Measurements from ENCODE around the gene MXRA8. TPM values are rescaled to one million over a fixed set of nuclear protein-coding genes. Genes with fewer than 3 reads are reported as not detected.
A peak's percentile ranks its signal among the peaks of the same experiment; 100 is the strongest.
"Not testable (repeated sequence)": the region's sequence is repeated elsewhere in the genome, so short reads cannot be mapped to it uniquely, and the experiment has no call there.

MXRA8 gene
- total RNA-seq = 73.1 TPM

DNA sequence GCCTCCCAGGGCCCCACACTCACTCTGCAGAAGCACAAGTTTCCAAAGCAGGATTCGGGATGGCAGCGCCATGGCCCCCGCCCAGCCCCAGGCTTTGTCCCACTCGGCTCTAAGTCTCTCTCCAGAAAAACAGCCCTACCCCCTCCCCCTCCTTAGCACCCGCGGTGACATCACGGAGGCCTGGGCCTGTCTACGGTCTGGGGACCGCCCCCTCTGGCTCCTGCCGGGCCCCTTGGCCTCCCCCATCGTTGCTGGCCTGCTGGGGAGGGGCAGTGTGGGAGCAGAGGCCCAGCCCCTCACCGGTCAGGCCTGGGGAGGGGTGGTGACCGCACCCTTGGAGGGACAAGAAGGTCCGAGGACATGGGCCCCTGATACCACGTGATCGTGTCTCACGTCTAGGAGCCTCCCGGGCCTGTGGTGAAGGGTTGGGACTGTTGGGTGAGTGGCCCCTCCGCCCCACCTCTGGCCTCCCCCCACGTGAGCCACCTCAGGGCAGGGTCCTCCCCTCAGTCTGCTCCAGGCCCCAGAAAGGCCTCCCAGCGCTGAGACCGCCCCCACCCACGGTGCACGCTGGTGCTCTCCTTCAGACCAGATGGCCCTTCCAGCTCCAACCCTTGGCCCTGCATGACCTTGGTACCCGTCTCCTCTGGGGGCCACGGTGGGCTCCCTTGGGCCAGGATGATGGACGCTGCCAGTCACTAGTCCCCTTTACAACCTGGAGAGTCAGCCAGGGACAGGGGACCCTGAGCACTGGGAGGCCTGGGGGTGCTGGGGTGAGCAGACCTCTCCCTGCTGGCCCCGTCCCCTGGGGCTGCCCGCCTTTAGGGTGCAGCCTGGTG lies at the start of gene MXRA8:
MXRA8 (minus strand) TSS at position 123 of the 839 bp plus-strand sequence; CDS start at position 72, 51 bp downstream.
- peak; percentile 60 for DNase-seq (ENCODE audit: low spot score)

DNA sequence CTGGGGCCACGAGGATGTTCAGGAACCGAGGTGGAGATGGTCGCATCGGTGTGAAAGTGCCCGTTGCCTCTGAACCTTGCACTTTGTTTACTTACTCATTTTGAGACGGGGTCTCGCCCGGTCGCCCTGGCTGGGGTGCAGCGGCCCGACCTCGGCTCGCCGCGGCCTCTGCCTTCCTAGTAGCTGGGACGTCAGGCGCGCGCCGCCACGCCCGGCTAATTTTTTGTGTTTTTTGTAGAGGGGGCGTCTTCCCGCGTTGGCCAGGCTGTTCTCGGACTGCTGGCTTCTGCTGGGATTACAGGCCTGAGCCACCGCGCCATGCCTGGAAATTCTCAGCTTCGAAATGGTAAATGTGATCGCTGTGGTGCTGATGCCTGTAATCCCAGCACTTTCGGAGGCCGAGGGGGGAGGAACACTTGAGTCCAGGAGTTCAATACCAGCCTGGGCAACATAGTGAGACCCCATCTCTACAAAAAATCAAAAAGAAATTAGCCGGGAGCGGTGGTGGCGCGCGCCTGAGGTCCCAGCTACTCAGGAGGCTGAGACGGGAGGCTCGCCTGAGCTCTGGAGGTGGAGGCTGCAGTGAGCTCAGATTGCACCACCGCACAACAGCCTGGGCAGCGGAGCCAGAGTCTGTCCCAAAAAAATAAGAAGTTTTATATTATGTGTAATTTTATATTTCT lies 49.4 kb upstream of the MXRA8 start:
- no peak for DNase-seq (ENCODE audit: low spot score)

GRCh38 chr1:1406821-1407635 lies 48.7 kb upstream of the MXRA8 start, which contains the start of gene MRPL20:
TSS of gene MRPL20 (minus strand) at chr1:1407293. CDS start at chr1:1407217, 76 bp downstream.
- DNase-seq (ENCODE audit: low spot score) = peak; percentile 96

DNA sequence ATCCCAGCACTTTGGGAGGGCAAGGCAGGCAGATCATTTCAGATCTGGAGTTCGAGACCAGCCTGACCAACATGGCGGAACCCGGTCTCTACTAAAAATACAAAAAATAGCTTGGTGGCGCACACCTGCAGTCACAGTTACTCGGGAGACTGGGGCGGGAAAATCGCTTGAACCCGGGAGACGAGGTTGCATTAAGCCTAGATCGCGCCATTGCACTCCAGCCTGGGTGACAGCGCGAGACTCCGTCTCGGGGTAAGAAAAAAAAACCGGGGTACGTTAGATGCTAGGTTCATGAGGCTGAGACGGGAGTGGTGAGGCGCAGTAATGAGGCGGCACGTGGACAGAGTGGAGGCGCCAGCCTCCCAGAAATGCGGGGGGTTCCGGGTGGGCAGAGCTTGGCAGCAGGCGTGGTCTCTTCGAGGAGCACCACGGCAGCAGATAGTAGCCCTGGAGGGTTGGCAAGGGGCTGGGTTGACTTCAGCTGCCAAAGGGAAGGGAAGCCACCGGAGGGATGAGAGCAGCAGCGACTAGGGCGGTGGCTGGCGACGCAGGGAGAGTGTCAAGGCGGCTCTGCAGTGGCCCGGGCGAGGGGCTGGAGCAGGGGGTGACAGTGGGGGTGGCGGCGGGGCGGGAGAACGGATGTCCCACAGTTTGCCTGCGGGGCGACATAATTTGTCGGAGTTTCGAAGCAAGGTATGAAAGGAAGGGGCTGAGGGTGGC lies 47.9 kb upstream of the MXRA8 start:
- DNase-seq (ENCODE audit: low spot score) = no peak

DNA sequence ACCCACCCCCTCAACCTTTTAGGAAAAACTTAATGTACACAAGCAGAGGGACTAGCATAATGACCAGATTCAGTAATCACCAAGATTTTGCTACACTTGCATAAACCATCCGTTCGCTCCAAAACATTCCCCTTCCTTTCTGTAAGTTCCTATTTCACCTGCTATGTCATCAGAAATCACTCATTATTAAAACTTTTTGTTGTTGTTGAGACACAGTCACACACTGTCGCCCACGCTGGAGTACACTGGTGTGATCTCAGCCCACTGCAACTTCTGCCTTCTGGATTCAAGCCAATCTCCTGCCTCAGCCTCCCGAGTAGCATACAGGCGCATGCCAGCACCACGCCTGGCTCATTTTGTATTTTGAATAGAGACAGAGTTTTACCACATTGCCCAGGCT lies 45.3 kb upstream of the MXRA8 start:
- no peak for DNase-seq (ENCODE audit: low spot score)

- DNase-seq (ENCODE audit: low spot score) = not testable (repeated sequence)
Measured at GRCh38 chr1:1402901-1403392, 44.6 kb upstream of the MXRA8 start.

DNA sequence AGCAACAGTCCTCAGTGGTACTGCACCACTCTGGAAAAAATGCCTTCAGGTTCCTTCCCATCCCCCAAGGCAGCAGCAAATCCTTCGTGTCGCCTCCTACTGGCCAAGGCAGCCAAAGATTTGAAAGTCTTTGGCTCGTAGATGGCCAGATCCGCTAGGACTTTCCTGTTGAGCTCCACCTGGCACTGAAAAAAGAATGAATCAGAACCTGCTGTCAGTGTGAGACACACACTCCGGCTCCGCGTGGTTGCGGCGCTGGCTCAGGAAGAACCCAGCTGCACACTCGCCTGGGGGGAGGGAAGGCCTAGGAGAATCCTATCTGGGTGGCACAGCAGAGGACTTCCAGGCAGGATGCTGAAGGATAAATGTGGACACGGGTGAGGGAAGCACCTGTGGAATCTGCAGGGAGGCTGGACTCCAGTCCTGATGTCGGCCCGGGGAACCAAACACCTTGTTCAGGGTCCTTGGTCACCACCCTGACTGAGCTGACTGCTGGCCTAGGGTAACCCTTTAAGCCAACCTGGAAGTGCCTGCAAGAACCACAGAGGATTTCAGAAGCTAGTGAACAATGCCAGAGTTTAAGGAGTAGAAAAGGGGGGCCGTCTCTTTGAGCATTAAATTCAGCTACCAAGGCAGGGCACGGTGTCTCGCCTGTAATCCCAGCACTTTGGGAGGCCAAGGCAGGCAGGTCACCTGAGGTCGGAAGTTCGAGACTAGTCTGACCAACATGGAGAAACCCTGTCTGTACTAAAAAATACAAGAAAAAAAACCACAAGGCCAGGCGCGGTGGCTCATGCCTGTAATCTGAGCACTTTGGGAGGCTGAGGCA lies 43.9 kb upstream of the MXRA8 start:
- DNase-seq (ENCODE audit: low spot score) = no peak

GRCh38 chr1:1401457-1402010 lies 43.2 kb upstream of the MXRA8 start:
- DNase-seq (ENCODE audit: low spot score) = no peak

GRCh38 chr1:1400576-1401456 lies 42.5 kb upstream of the MXRA8 start:
- no peak for DNase-seq (ENCODE audit: low spot score)

DNA sequence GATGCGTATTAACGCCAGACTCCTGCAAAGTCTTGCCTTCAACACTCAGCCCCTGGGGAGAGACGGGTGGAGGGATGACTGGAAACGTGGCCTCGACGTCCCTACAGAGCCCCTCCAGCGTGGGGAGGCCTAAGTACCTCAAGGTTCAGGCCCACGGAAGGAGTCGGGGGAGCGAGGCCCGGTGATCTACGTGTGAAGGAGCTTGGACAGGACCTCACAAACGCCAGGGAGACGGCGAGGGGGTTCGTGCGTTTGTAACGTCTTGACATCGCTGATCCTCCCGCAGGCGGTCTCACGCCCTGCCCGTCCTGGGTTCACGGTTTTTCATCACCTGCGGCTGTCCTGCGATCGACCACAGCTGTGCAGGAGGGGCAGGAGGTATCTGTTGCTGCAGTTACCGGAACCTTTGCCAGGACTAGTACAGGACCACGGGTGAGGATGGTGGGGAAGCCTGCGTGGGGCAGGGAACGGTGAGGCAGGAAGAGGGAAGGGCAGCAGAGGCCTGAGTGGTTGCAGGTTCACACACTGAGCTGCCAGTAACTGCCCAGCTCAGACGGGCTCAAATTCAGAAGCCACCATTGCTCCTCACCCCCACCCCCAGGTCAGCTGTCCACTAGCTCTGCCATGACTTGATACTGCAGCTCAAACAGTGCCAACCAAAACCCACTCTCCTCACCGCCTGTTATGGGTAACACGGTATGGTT lies 41.7 kb upstream of the MXRA8 start:
- no peak for DNase-seq (ENCODE audit: low spot score)

GRCh38 chr1:1399187-1399871 lies 41.0 kb upstream of the MXRA8 start, which contains the start of gene CCNL2:
TSS of gene CCNL2 (minus strand) at chr1:1399335. CDS start at chr1:1399306, 29 bp downstream.
- DNase-seq (ENCODE audit: low spot score) = peak; percentile 99

- no peak for DNase-seq (ENCODE audit: low spot score)
Measured at GRCh38 chr1:1398677-1399186, 40.4 kb upstream of the MXRA8 start.

GRCh38 chr1:1397839-1398523 lies 39.6 kb upstream of the MXRA8 start:
- no peak for DNase-seq (ENCODE audit: low spot score)

- no peak for DNase-seq (ENCODE audit: low spot score)
Measured at GRCh38 chr1:1395166-1395565, 36.8 kb upstream of the MXRA8 start.

DNA sequence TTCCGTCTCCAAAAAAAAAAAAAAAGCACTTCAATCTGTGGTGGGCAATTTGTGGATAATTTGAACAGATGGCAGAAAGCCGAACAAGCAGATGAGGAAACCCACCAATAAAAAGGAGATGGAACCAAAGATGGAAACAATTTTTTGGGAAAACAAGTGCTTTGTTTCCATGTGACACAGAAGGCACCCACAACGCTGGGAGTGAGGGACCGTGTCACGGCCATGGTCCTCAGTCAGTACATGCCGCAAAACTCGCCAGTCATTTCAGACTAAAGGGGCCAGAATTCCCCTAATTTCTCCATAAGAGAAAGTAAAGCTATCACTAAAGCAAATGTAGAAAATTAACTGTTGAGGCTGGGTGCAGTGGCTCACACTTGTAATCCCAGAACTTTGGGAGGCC lies 35.8 kb upstream of the MXRA8 start:
- DNase-seq (ENCODE audit: low spot score) = no peak

DNA sequence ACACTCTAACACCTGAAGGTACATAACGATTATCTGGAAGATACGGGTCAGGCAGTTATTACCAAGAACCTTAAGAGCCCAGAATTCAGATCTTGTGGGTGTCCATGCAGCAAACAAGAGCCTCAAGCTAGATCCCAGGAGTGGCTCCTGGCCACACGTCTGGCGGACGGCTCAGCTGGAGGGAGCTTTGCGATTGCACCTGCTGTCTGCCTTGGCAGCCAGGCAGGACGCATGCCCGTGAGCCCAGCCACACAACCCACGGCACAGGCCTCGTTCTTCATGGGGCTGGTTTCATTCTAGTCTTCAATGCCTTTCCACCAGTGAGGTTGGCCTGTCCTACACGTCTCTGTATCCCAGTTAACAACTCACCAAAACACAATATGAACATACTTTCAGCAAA lies 35.1 kb upstream of the MXRA8 start:
- DNase-seq (ENCODE audit: low spot score) = no peak

GRCh38 chr1:1393014-1393413 lies 34.7 kb upstream of the MXRA8 start:
- no peak for DNase-seq (ENCODE audit: low spot score)
